ENCODE data around the gene RBMS3. TPM values are rescaled to one million over a fixed set of nuclear protein-coding genes. Genes with fewer than 3 reads are reported as not detected.

Gene RBMS3
- total RNA-seq, 1 experiment from 2014 or later: 8.7 TPM

GRCh38 chr3:29454161-29454611 is 173.3 kb downstream of the RBMS3 start:
- Mint-ChIP-seq H3K36me3 (no peaks in the 10 kb centered on the region), H3K4me3 (no peak overlapping the region), H3K4me1 (peaks cover 28% of the 10 kb centered on the region), H3K9me3 (no peaks in the 10 kb centered on the region), H3K27ac (no peak overlapping the region), H3K27me3 (ENCODE audit: low read depth) (no peaks in the 10 kb centered on the region)
- DNase-seq (ENCODE audit: low spot score) (no peak), ATAC-seq (no peak)
- ChIA-PET CTCF (no interaction called here), POLR2A (no interaction called here)
- TF ChIP-seq GRHL2 (CRISPR knock-in tag; IDR thresholded peaks at IDR 0.05; ENCODE audit: insufficient replicate concordance, severe bottlenecking) (no peak), PRDM15 (CRISPR knock-in tag; IDR thresholded peaks at IDR 0.05) (no peak)
- TF ChIP-seq, protein P1, sequence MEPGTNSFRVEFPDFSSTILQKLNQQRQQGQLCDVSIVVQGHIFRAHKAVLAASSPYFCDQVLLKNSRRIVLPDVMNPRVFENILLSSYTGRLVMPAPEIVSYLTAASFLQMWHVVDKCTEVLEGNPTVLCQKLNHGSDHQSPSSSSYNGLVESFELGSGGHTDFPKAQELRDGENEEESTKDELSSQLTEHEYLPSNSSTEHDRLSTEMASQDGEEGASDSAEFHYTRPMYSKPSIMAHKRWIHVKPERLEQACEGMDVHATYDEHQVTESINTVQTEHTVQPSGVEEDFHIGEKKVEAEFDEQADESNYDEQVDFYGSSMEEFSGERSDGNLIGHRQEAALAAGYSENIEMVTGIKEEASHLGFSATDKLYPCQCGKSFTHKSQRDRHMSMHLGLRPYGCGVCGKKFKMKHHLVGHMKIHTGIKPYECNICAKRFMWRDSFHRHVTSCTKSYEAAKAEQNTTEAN (CRISPR knock-in tag; IDR thresholded peaks at IDR 0.05): no peak

GRCh38 chr3:29456901-29457300 is 176.0 kb downstream of the RBMS3 start:
- H3K4me1 Mint-ChIP-seq: peaks cover 28% of the 10 kb centered on the region
- DNase-seq (ENCODE audit: low spot score): no peak
- POLR2A ChIA-PET: no interaction called here
- H3K4me3 Mint-ChIP-seq: no peak overlapping the region
- CTCF ChIA-PET: no interaction called here
- TF ChIP-seq PREB (CRISPR knock-in tag; IDR thresholded peaks at IDR 0.05; ENCODE audit: borderline replicate concordance) (no peak), NFYB (CRISPR knock-in tag; conservative IDR thresholded peaks at IDR 0.05; ENCODE audit: low read depth) (no peak), ZNF138 (CRISPR knock-in tag; conservative IDR thresholded peaks at IDR 0.05) (no peak), ZMAT4 (CRISPR knock-in tag; IDR thresholded peaks at IDR 0.05) (no peak), NFATC4 (CRISPR knock-in tag; IDR thresholded peaks at IDR 0.05) (no peak), TCF7 (CRISPR knock-in tag; IDR thresholded peaks at IDR 0.05; ENCODE audit: low read depth) (no peak), CREB1 (CRISPR knock-in tag; IDR thresholded peaks at IDR 0.05) (no peak)
- TF ChIP-seq, protein P2, sequence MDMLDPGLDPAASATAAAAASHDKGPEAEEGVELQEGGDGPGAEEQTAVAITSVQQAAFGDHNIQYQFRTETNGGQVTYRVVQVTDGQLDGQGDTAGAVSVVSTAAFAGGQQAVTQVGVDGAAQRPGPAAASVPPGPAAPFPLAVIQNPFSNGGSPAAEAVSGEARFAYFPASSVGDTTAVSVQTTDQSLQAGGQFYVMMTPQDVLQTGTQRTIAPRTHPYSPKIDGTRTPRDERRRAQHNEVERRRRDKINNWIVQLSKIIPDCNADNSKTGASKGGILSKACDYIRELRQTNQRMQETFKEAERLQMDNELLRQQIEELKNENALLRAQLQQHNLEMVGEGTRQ (CRISPR knock-in tag; IDR thresholded peaks at IDR 0.05): no peak
- TF ChIP-seq, protein P3, sequence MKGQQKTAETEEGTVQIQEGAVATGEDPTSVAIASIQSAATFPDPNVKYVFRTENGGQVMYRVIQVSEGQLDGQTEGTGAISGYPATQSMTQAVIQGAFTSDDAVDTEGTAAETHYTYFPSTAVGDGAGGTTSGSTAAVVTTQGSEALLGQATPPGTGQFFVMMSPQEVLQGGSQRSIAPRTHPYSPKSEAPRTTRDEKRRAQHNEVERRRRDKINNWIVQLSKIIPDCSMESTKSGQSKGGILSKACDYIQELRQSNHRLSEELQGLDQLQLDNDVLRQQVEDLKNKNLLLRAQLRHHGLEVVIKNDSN (CRISPR knock-in tag; IDR thresholded peaks at IDR 0.05): no peak
- TF ChIP-seq, protein P4, sequence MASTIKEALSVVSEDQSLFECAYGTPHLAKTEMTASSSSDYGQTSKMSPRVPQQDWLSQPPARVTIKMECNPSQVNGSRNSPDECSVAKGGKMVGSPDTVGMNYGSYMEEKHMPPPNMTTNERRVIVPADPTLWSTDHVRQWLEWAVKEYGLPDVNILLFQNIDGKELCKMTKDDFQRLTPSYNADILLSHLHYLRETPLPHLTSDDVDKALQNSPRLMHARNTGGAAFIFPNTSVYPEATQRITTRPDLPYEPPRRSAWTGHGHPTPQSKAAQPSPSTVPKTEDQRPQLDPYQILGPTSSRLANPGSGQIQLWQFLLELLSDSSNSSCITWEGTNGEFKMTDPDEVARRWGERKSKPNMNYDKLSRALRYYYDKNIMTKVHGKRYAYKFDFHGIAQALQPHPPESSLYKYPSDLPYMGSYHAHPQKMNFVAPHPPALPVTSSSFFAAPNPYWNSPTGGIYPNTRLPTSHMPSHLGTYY (CRISPR knock-in tag; IDR thresholded peaks at IDR 0.05): no peak
- peak overlapping the region; percentile 4; the same call in 1 of the 2 replicates for H3K27ac Mint-ChIP-seq
- no peaks in the 10 kb centered on the region for H3K36me3 Mint-ChIP-seq
- peaks cover 5% of the 10 kb centered on the region; the same call in 1 of the 2 replicates for H3K9me3 Mint-ChIP-seq
- H3K27me3 Mint-ChIP-seq (ENCODE audit: low read depth): no peaks in the 10 kb centered on the region
- ATAC-seq: no peak

Data from WTC11 (cell line).